NCI-H526 (cell line): ENCODE data around the gene HMG20A.

Experiments used
- DNase-seq, 2 experiments: peaks; one replicate each; lab custom pipeline; 2025; lab: John Stamatoyannopoulos, UW

HMG20A gene

DNA sequence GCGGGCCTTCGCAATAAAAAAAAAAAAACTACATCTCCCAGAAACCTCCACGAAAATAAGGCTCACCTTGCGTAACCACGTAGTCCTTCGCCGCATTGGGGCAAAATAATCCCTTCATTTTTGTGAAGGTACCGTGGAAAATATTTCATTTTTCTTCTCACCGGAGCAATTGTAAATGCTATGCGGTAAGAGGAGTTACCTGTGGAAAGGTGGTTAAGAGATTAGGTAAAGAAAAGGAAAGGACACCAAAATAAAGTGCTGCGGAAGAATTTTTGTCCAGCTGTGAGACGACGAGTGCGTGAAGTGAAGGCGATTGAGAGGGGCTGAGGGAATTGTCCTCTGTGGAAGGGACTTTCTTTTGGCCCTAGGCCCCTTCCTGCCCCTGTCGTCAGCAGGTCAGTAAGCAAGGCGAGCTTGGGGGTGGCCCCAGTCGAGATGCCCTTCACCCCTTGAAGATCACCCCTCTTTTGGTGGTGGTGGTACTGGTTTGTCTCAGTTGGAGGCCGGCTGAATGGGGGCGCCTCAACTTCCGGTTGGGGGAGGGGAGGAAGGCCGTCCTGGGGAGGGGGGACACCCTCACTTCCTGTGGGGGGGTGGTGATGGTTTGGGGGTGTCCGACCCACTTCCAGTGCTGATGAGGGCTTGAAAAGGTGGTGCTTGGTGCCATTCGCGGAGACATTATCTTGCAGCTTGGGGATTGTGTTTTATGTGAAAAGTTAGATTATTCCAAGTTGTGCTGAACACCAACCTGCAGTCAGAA, at the start of gene HMG20A:
Gene HMG20A, plus strand, starts transcription at position 279 of the 760 bp plus-strand sequence. CDS start 37,520 bp downstream, outside the sequence.
- peak; percentile 89 to 94 for DNase-seq

DNA sequence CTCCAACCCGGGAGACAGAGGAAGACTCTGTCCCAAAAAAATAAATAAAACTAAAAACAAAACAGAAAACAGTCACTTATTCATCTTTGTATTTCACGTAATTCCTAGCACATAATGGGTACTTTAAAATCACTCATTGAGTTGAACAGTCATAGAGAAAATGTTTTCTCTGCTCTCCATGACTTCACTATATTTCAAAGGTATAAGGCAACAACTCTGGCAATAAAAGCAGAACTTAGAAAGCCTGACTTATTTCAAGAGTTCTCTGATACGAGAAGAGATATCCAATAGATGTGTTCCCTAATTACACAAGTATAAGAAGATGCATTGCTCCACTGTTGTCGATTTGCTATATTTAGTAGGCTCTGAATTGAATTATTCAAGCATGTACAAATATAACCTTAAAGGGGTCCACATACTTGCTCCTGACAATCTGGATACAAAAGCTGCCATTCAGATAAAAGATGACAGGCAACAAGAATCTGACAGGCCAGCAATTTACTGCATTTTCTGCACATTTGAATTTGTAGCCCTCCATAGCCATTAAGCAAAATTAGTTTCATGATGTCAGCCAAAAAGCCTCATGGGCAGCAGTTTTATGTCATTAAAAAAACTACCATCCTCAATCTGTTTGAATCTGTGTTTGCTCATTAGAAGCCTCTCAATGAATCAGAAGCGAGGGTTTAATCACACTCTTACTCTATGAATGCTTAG, 48.7 kb upstream of the HMG20A start:
- no peak for DNase-seq

DNA sequence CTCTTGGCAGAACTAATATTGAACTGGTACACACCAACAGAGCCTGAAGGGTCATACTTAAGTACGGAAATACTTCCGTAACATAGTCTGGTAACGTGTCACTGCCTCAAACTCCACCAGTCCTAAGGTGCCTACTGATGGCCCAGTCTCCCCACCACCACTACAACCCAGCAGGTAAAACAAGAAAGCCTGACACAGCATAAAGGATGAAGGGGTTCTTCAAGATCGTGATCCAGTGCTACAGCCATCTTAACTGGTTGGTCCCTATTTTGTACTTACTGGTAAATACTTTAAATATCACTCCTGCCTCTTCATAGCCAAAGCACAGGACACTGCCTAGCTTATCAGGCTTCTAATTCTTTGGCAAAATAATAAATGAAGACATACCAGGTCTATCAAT, 47.2 kb upstream of the HMG20A start:
- DNase-seq: no peak

DNA sequence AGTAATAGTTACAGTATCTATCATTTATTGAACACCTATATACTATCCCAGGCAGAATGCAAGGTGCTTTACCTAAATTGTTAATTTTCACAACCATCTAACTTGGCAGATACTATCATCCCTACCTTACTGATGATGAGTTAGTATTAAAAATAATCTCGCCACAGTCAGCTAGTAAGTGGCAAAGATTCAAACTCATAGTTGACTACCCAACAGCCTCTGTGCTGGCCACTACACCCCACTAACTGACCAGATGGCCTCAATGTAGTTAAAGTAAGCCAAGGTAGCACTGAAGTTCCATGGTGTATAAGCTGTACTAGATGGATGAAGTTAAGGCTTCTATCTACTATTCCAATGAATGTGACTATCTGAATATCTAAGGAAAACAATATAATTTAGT, 45.6 kb upstream of the HMG20A start:
- DNase-seq: no peak

DNA sequence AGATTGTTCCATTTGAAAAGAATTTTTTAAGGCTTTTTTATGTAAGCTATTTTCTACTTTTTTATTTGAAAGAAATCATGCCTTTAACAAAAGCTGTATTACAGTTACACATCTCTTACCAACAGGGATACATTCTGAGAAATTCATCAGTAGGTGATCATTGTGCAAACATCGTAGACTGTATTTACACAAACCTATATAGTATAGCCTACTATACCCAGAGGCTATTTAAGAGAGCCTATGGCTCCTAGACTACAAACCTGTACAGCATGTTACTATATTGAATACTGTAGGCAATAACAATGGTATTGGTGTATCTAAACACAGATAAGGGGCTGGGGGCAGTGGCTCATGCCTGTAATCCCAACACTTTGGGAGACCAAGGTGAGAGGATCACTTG, 43.9 kb upstream of the HMG20A start:
- peak in 1 of 2 experiments; percentile 25 for DNase-seq

DNA sequence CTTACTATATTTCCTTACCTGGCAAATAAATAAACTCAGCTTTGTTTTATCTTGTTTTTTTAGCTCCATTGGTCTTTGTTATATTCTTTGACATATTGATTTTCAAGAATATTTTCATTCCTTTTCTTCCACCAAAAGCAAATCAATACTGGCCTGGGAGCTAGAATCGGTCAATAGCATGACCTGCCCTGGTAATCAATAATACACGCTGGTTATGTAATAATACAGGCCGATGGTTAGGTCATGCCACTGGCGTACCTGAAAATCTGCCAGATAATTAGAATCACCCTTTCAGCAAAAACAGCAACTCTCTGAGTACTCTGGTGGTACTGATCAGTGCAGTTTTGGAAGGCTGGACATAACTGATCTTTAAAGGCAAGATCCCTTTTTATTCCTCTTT, 40.7 kb upstream of the HMG20A start:
- DNase-seq: no peak

DNA sequence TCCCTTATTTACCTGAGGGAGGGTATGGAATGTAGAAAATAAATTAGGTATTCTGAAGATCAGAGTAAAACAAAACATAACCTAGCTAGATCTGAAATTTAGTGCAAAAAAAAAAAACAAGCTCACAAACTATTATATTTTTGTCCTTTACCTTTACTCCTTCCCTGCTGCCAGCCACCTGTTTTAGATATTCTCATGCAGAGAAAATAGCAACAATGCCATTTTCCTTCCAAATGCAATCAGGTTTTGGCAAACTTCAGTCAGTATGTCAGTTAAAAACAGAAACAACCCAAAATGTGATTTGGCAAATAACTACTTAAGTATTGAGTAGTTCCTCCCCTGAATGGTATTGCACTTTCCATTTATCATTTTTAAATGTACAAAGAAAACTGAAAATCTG, 36.6 kb upstream of the HMG20A start:
- no peak for DNase-seq

DNA sequence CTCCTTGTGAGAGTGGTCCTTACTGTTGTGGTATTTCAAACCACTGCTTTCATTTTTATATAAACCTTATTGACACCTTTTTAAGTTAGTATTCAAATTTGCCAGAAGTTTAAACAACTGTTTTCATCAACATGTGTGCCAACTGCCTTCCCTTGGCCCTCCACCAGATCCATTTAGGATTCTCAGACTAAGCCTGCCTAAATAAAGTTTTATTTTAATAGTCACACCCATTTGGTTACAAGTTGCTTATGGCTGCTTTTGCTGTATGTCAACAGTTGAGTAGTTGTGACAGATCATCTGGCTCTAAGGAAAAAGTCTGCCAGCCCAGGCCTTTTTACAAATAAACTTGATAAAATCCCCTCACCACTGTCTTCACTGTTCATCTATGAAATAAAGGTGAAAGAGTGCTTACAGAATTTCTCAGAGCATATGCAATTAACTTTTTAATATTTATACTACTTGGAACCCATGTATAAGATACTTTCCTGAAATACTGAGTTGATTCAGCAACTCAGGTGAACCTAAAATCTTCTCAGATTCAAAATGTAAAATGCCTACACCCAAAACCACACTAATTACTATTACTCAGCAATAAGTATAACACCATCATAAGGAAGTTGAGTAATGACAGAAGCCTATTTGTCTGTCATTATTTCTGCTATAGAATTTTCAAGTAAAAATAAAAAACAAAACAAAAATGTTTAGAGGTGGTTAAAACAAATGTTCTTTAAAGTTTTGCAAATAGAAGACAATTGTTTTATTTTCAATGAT, 35.9 kb upstream of the HMG20A start:
- DNase-seq: no peak

DNA sequence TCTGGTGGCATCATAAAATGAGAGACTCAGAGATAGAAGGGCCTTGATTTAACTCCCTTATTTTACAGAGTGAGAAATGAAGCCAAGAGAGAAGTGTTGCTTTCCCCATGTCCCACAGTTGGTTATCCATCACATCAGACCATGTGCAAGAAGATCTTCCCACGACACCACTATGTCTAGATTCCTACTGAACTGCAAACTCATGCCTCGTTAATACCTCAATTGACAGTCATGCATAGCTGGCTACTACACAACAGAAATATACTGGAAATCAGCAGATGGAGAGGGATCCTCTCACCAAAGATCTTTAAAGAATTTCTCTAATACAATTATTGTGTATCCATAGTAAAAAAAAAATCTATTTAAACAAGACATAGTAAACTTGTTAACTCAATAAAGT, 34.1 kb upstream of the HMG20A start:
- peak; percentile 4 to 8 for DNase-seq

GRCh38 chr15:77387365-77388105, 33.2 kb upstream of the HMG20A start:
- DNase-seq: peak in 1 of 2 experiments; percentile 24

DNA sequence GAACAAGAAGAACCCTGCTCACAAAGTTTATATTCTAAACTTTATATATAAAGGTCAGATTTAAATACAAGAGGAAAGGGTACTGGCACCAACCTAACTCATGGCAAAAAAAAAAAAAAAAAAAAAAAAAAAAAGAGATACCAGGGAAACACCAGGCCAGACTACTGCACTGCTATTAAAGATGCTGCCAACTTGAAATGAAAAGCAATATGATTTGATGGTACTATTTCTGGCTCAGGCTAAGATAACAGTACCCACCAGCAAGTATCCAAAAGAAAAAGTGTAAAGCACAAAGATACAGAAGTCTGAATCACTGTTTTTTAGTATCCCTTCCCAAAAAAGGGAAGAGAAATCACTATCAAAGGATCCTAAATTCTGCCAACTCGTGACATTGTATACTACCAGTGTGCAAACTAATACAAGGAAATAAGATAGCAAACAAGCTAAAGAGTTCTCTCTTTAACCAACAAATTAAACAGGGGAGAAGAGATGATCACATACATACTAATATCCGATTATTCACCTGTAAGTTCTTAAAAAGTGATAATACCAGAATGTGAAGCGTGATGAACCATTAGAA, 29.2 kb upstream of the HMG20A start:
- DNase-seq: no peak

DNA sequence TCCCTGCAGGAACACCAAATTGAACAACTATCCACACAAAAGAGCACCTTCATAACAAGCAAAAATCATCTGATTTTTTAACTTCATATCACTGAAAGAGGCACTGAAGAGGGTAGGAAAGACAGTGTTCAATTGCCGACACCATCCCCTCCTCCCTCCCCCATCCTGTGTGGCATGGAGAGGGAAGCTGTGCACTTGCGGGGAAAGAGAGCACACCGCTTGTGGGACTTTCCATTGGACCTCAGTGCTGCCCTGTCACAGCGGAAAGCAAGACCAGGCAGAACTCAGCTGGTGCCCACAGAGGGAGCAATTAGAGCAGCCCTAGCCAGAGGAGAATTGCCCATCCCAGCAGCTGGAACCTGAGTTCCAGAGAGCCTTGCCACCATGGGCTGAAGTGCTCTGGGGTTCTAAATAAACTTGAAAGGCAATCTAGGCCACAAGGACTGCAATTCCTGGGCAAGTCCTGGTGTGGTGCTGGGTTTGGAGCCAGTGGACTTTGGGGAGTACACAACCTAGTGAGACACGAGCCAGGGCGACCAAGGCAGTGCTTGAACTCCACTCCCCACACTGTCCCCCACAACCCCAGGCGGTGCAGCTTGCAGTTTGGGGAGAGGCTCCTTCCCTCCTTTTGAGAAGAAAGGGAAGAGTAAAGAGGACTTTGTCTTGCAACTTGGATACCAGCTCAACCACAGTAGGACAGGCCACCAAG, 27.8 kb upstream of the HMG20A start:
- peak in 1 of 2 experiments; percentile 8 for DNase-seq

- no peak for DNase-seq
Observed at GRCh38 chr15:77393471-77393840, 27.2 kb upstream of the HMG20A start.

DNA sequence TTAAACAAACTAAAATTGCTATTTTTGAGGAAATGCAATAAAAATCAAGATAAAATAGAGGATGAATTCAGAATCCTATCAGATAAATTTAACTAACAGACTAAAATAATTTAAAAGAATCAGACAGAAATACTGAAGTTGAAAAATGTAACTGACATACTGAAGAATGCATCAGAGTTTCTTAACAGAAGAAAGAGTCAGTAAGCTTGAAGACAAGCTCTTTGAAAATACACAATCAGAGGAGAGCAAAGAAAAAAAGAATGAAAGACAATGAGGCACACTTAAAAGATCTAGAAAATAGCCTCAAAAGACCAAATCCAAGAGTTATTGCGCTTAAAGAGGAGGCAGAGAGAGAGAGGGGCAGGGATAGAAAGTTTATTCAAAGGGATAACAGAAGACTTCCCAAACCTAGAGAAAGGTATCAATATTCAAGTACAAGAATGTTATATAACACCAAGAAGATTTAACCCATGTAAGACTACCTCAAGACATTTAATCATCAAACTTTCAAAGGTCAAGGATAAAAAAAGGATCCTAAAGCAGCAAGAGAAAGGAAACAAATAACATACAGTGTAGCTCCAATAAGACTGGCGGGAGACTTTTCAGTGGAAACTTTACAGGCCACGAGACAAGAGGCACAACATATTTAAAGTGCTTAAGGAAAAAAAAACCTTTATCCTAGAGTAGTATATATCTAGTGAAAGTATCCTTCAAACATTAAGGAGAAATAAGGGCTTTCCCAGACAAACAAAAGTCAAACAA, 25.5 kb upstream of the HMG20A start:
- DNase-seq: no peak

- DNase-seq: no peak
Observed at GRCh38 chr15:77396692-77397091, 24.0 kb upstream of the HMG20A start.

GRCh38 chr15:77398927-77399326, 21.8 kb upstream of the HMG20A start:
- no peak for DNase-seq

DNA sequence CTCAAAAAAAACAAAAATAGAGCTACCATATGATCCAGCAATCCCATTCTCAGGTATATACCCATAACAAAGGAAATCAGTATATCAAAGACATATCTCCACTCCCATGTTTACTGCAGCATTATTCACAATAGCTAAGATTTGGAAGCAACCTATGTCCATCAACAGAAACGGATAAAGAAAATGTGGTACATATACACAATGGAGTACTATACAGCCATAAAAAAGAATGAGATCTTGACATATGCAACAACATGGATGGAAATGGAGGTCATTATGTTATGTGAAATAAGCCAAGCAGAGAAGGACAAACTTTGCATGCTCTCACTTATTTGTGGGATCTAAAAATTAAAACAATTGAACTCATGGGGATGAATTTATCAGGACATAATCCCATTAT, 20.4 kb upstream of the HMG20A start:
- no peak for DNase-seq

DNA sequence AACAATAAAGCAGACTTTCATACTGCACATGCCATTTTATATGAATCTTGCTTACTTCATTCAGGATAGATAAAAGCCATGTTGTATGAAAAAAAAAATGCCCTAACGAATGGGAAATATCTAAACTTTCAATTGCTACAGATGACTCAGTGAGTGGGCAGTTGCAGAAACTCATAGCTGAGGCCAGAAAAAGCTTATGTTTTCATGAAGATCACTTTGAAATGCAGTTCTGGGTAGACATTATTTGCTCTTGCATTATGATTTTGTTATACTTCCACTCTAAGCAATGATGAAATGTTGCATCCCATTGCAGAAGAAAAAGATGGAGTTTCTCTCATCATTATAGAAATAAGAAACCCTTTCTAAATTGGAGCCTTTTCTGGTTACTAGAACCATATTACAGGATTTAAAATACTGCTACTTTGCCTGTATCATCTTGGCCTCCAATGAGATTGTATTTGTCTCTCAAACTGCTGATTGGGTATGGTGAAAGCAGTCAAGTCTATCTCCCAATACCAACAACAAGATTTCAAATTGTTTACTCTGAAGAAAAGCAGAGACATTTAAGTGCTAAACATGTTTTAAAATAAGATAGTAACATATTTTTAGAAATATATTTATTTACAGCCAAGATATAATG, 17.8 kb upstream of the HMG20A start:
- DNase-seq: no peak

DNA sequence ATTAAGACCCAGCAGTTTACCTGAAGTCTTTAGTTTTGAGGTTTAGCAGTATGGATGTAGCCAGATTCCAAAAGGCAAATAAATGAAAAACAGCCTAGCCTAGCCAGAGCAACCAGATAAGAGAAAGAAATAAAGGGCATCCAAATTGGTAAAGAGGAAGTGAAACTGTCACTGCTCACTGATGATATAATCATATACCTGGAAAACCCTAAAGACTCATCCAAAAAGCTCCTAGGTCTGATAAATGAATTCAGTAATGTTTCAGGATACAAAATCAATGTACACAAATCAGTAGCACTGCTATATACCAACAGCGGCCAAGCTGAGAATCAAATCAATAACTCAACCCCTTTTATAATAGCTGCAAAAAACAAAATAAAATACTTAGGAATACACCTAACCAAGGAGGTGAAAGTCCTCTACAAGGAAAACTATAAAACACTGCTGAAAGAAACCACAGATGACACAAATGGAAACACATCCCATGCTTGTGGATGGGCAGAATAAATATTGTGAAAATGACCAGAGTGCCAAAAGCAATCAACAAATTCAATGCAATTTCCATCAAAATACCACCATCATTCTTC, 14.4 kb upstream of the HMG20A start:
- peak in 1 of 2 experiments; percentile 38 for DNase-seq
